HG03103 (cell line): ENCODE data around the gene MELTF.

ENCODE experiments used
- ATAC-seq: cut with Tn5 transposase; IDR thresholded peaks from one replicate; pipeline ENCODE4 v1.9.1; 2021; ENCODE audit warnings: low read depth; ENCODE audit not compliant: unreplicated experiment

MELTF gene

GRCh38 chr3:197011780-197012539, 17.7 kb downstream of the MELTF start:
- no peak for ATAC-seq

DNA sequence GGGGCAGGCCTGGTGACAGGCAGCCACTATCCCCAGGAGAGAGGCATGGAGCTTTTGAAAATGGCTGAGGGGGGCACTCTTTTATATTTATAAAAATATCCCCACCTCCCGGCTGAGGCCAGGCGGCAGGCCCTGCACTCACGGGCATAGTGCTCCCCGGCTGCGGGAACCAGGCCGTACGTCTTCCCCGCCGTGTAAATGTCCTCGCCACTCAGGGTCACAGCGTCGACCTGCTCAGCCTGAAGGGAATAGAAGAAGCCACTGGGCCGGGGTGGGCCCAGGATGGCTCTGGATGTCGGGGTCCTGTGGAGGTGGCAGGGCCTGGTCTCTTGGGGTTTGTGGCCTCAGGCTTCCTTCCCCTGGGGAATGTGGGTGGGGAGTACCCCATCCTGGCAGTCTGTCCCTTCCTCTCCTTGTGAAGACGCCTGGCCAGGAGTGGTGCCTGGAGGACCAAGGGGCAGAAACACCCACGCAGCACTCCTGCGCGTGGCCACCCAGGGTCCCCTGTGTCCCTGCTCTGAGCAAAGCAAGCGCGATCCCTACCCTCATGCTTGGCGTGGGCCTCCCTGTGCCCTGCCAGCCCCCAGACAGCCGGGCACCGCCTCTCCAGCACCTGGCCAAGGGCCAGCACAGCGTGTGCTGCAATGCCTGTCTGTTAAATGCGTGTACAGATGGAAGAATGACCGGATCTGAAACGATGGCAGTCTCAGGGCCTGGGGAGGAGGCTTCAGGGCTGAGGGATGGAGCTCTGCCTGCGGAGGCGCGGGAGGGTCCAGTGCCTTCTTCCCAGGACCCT, 18.9 kb downstream of the MELTF start:
- ATAC-seq, result no peak

DNA sequence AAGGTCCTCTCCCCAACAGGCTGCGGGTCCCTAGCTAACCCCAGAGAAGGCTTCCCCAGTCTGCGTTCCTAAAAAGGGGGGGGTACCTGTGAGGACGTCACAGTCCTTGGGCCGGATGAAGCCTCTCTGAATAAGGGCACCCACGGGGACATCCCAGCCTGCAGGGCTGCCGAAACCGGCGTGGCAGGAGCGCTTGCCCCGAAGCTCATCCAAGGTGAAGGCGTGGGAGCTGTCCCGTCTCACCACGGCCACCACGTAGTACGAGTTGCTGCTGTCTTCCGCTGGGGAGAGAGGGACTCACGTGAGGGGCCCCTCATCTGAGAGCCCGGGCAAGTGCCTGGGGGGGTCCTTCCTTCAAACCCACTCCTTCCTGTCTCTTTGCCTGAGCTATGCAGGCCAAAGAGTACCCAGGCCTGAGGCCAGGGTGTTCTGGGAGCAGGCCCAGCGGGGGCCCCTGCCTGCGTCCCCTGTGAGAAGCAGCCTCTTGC, 20.0 kb downstream of the MELTF start:
- no peak for ATAC-seq

DNA sequence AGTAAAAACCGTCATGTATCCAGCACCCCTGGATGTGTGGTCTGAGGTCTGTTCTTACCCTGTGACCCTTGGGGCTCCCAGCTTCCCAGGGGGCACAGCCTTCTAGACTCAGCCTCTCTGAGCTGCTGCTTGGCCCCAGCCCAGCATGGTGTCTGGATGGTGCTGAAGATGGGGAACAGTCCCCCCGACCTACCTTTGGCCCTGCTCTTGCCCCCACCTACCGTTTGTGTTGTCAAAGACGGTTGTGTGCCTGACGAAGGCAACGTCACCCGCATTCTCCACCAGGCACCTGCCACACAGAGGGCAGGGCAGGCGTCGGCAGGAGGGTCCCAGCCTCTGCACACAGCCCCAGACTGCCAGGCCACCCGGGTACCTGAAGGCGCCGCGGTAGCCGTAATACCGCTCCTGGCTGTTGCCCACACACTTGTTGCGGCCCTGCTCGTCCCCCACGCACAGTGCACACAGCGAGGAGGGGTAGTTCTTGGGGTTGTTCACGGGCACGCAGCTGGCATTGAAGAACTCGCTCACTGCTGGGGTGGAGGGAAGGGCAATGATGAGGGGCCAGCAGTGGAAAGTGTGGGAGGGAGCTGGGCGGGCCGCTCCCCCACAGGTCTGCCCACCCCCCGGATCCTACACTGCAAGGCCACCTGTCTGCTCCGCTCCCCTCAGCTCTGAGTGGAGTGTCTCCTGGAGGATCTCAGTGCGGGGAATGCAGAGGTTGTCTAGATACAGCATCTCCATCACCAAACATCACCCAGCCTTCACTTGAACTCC, 21.0 kb downstream of the MELTF start:
- no peak for ATAC-seq

GRCh38 chr3:197007953-197008352, 21.7 kb downstream of the MELTF start:
- ATAC-seq, result no peak

GRCh38 chr3:197007296-197007940, 22.2 kb downstream of the MELTF start:
- ATAC-seq, result no peak

DNA sequence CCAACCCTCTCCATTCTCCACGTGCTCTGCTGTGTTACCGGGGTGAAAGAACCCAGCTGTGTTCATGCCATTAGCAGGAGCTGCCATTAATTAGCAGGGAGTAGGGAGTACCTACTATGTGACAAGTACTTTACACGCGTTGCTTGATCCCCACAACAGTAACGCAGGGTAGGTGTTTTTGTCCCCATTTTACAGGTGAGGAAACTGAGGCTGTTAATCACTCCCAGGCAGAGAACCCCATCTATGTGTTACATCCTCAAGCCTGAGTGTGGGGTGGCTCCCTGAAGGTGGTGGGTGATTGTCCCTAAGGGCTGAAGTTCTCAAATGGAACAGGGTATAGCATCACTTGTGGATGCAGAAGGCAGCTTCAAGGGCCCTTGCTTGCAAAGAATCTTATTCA, 22.8 kb downstream of the MELTF start:
- no peak for ATAC-seq

DNA sequence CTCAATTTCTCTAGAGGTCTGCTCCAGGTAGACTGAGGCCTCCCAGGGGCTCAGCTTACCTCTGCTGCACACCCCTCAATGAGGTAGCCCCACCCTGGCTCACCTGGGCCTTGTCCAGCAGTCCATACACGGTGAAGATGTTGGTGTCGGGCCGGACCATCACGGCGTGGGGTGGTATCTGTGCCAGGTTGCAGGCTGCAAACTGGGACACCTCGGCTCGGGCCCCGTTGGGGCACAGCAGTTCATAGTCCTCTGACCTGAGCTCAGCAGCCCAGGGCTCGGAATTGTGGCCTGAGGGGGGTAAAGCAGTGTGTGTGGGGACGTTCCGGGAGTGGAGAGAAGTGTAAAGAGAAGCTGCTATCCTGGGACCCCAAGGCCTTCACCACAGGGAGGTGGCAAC, 23.2 kb downstream of the MELTF start:
- no peak for ATAC-seq

GRCh38 chr3:197003461-197004385, 25.9 kb downstream of the MELTF start:
- ATAC-seq, result peak; percentile 12

DNA sequence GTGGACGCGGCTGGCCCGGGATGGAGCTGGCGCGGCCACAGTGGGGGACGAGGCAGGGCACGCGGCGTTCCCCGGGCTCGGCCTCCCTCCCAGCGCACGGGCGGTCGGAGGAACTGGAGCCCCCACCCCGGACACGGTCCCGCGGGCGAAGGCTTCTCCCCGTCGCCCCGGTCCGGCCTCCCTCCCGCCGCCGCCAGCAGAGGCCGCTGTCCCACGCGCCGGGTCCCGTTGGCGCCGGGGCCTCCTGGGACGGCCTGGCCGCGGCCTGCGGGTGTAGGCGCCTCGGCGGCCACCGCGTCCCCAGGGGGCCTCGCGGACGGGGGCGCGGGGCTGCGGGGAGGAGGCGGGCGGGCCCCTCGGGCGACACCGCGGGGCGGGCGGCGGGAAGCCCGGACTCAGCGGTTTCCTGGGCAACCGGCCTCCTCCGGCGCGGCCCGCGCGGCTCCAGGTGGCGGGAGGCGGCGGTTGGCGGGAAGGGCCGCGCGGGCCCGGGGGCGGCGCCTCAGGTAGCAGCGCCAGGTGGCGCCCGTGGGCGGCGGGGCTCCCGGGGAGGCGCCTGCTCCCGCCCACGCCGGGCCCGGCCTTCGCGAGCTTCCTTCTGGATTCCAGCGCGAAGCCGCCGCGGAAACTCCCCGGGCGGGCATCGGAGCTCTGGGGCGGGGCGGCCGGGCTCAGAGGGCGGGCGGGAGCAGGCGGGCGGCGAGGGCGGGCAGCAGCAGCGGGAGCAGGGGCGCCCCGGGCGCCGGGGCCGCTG, 26.7 kb downstream of the MELTF start:
- ATAC-seq, result peak; percentile 61

DNA sequence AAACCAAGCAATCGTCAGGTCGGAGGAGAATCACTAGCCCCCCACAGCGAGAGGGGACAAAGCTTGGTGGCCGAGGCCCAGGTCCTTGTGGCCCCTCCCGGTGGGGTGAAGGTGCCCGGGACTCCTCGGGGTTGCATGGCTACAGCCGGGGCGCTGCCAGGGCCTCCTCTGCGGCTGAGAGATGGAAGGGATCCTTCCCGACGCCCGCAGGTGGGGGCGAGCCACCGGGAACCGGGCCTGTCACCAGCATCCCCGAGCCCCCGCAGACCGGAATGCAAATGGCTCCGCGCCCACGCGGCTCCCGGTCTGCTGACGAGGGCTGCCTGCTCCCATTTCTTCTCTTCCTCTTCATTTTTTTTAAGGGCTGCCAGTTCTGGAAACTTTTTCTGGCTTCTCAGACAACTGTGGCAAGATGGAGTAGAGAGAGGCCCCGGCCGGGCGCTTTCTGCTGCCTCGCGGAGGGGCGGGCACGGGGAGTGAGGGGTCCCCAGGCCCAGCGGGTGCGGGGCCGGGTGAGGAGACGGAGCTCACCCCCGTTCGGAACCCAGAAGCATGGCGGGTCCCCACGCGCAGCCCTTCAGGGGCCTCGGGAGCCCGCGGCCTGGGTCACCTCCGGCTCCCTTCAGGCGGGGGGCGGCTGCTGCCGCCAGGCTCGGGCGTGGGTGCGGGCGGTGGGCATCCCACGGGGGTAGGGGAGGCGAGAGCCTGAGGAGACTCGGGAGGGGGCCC, 27.5 kb downstream of the MELTF start:
- ATAC-seq, result no peak

GRCh38 chr3:197001106-197001971, 28.3 kb downstream of the MELTF start:
- ATAC-seq, result no peak

DNA sequence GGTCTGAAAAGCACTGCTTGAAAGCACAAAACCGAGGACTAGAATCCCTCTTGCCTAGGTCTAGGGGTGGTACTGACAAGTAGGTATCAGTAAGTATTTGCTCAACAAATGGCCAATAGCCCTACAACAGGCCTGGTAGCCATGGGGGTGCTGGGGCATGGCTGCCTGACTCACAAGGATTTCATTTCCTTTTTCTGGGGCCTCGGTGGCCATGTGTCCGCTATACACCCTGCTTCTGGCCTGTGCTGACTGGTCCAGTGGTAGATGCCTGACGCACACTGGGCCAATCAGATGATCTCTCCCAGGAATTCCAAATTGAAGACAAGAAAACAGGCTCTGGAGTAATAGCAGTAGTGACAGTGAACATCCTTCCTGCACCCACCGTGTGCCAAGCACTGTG, 29.4 kb downstream of the MELTF start:
- ATAC-seq, result no peak

DNA sequence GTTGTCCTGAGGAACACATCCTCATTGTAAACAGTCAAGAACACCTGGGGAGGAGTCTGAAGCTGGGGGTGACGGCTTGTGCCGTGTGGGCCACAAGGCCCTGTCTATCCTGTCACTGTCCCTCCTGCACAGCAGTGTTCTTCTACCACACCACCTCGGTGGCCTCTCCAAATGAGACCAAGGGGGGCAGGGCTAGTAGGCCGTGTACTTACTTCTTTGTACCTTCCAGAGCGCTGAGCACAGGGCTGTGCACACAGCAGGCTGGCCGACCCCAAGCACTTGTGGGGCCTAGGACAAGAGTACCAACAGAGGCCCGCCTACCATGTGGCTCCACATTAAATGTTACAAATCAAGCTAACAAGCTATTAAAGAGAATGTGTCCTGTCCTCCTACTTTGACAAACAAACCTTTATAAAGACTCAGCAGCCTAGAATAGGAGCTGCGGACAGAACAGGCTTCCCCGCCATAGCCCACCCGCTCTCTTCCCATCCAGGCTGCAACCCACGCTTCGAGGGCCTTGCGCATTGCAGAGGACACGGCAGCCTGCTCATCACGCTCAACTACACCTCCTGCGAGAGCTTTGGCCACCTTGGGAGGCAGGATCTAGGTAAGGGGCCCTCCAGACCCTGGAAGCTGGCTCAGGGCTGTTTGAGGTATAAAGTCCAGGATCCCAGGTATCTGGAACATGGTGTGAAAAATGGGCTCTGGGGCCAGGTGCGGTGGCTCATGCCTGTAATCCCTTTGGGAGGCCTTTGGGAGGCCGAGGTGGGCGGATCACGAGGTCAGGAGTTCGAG, 30.5 kb downstream of the MELTF start:
- no peak for ATAC-seq

GRCh38 chr3:196997311-196997710, 32.3 kb downstream of the MELTF start:
- ATAC-seq, result no peak

- no peak for ATAC-seq
These were observed 33.0 kb downstream of the MELTF start for GRCh38 chr3:196996454-196997265.
